Superior temporal gyrus (tissue), 1 donor: ENCODE measurements around the gene FAM50A.

Source experiments
- DNase-seq: peaks from one replicate; pipeline ENCODE4 v3.0.0-alpha.2; 2016; ENCODE audit errors: extremely low spot score

FAM50A gene

GRCh38 chrX:154412468-154412867 is 31.5 kb upstream of the FAM50A start:
- DNase-seq, result no peak

- no peak for DNase-seq
Observed at GRCh38 chrX:154413142-154413541, 30.8 kb upstream of the FAM50A start.

- no peak for DNase-seq
Observed at GRCh38 chrX:154417157-154417556, 26.8 kb upstream of the FAM50A start.

- DNase-seq, result no peak
Observed at GRCh38 chrX:154419189-154419588, 24.8 kb upstream of the FAM50A start.

- DNase-seq, result no peak
Observed at GRCh38 chrX:154419688-154420401, 24.1 kb upstream of the FAM50A start.

- DNase-seq, result no peak
Observed at GRCh38 chrX:154420402-154420756, 23.6 kb upstream of the FAM50A start.

- no peak for DNase-seq
Observed at GRCh38 chrX:154426916-154427770, 16.8 kb upstream of the FAM50A start.

GRCh38 chrX:154428176-154429171 is 15.5 kb upstream of the FAM50A start, which contains the start of gene ATP6AP1:
TSS of gene ATP6AP1 (plus strand) at chrX:154428677. CDS start at chrX:154428693, 16 bp downstream.
- DNase-seq, result peak; percentile 88

GRCh38 chrX:154429711-154430110 is 14.2 kb upstream of the FAM50A start:
- DNase-seq, result no peak

GRCh38 chrX:154430479-154430878 is 13.5 kb upstream of the FAM50A start:
- no peak for DNase-seq

- DNase-seq, result no peak
Observed at GRCh38 chrX:154430916-154431315, 13.0 kb upstream of the FAM50A start.

GRCh38 chrX:154431341-154431740 is 12.6 kb upstream of the FAM50A start:
- DNase-seq, result no peak

GRCh38 chrX:154432210-154432609 is 11.7 kb upstream of the FAM50A start:
- no peak for DNase-seq

- DNase-seq, result no peak
Observed at GRCh38 chrX:154433605-154434004, 10.3 kb upstream of the FAM50A start.

- no peak for DNase-seq
Observed at GRCh38 chrX:154434394-154435168, 9.4 kb upstream of the FAM50A start.

GRCh38 chrX:154435171-154435733 is 8.7 kb upstream of the FAM50A start:
- no peak for DNase-seq

- DNase-seq, result no peak
Observed at GRCh38 chrX:154436374-154436982, 7.5 kb upstream of the FAM50A start.

GRCh38 chrX:154436983-154437752 is 6.8 kb upstream of the FAM50A start, which contains the start of gene GDI1:
TSS of gene GDI1 (plus strand) at chrX:154437154. CDS start at chrX:154437255, 101 bp downstream.
- no peak for DNase-seq
